SK-N-SH (cell line): ENCODE measurements around the gene ABCB6. TPM values are rescaled to one million over a fixed set of nuclear protein-coding genes. Genes with fewer than 3 reads are reported as not detected.

ENCODE experiments used
- CTCF ChIA-PET: fragments of 300-600, 350-600 bp; formaldehyde crosslinking; extraction: SDS; loops from one replicate; lab custom pipeline; 2021; lab: Yijun Ruan, JAX
- POLR2A ChIA-PET: fragments of 350-600 bp; sonication (Branson Sonifier 250); formaldehyde crosslinking; extraction: SDS; loops from one replicate; lab custom pipeline; 2020; ENCODE audit warnings: antibody characterized with exemption, inconsistent platforms; lab: Yijun Ruan, JAX
- DNase-seq: peaks from one replicate; pipeline ENCODE4 v3.0.0; 2012
- H2AFZ ChIP-seq: fragments of 200-600 bp; sonication (generic); 2 replicates; pipeline ENCODE4 v1.8.1; 2016; ENCODE audit warnings: antibody characterized with exemption, mild to moderate bottlenecking, low read depth
- H3F3A ChIP-seq: fragments of 200-600 bp; sonication (generic); replicated peaks from 2 replicates; pipeline ENCODE3; 2016; ENCODE audit warnings: antibody characterized with exemption, mild to moderate bottlenecking; ENCODE audit not compliant: insufficient read depth
- H3K27ac ChIP-seq, 2 experiments: fragments of 200-500 bp in 1 of 2; fragments of 200-600 bp in 1 of 2; sonication (Bioruptor generic) in 1 of 2; sonication (generic), shearing (Covaris generic) in 1 of 2; 2 replicates each; pipeline versions ENCODE4 v1.5.1 to v1.6.1; 2014 to 2016; ENCODE audit warnings: low read depth in 2 of 2, inconsistent platforms in 1 of 2, low read length in 1 of 2, mild to moderate bottlenecking in 1 of 2, mixed read lengths in 1 of 2
- H3K27me3 ChIP-seq: fragments of 200-600 bp; sonication (generic), shearing (Covaris generic); 2 replicates; pipeline ENCODE4 v1.6.1; 2016; ENCODE audit warnings: mixed run types; ENCODE audit not compliant: insufficient read depth
- H3K36me3 ChIP-seq, 2 experiments: fragments of 200-500 bp in 1 of 2; fragments of 200-600 bp in 1 of 2; sonication (Bioruptor generic) in 1 of 2; sonication (generic) in 1 of 2; replicated peaks in 1 of 2; 2 replicates each; pipeline versions ENCODE3 to v1.5.1; 2014 to 2016; ENCODE audit warnings: low read length in 1 of 2, mild to moderate bottlenecking in 1 of 2; ENCODE audit not compliant: insufficient read depth in 2 of 2, control insufficient read depth in 1 of 2
- H3K4me1 ChIP-seq, 2 experiments: fragments of 200-500 bp in 1 of 2; fragments of 200-600 bp in 1 of 2; sonication (Bioruptor generic) in 1 of 2; sonication (generic), shearing (Covaris generic) in 1 of 2; 2 replicates each; pipeline versions ENCODE4 v1.5.1 to v1.6.1; 2014 to 2016; ENCODE audit warnings: low read depth in 1 of 2, low read length in 1 of 2, mixed run types in 1 of 2; ENCODE audit not compliant: insufficient read depth in 2 of 2, control insufficient read depth in 1 of 2
- H3K4me2 ChIP-seq: fragments of 200-600 bp; sonication (generic), shearing (Covaris generic); 2 replicates; pipeline ENCODE4 v1.6.1; 2017; ENCODE audit warnings: mixed run types
- H3K4me3 ChIP-seq, 2 experiments: fragments of 200-500 bp in 1 of 2; fragments of 200-600 bp in 1 of 2; sonication (Bioruptor generic) in 1 of 2; sonication (generic), shearing (Covaris generic) in 1 of 2; 2 replicates each; pipeline versions ENCODE4 v1.5.1 to v1.8.1; 2014 to 2016; ENCODE audit warnings: low read depth in 2 of 2, inconsistent platforms in 1 of 2, low read length in 1 of 2, mild to moderate bottlenecking in 1 of 2, mixed read lengths in 1 of 2, moderate library complexity in 1 of 2
- H3K79me2 ChIP-seq: fragments of 200-600 bp; sonication (generic); 2 replicates; pipeline ENCODE4 v1.8.1; 2017; ENCODE audit warnings: mild to moderate bottlenecking; ENCODE audit not compliant: insufficient read depth
- H3K9ac ChIP-seq: fragments of 200-600 bp; sonication (generic); 2 replicates; pipeline ENCODE4 v1.6.1; 2017; ENCODE audit warnings: mixed run types
- H3K9me2 ChIP-seq: fragments of 200-600 bp; sonication (generic); 2 replicates; pipeline ENCODE4 v1.6.1; 2017; ENCODE audit warnings: mixed run types
- H3K9me3 ChIP-seq: fragments of 200-600 bp; sonication (generic); 2 replicates; pipeline ENCODE4 v1.6.1; 2017; ENCODE audit warnings: mixed run types, mild to moderate bottlenecking, moderate library complexity
- H4K20me1 ChIP-seq: fragments of 200-600 bp; sonication (generic); 2 replicates; pipeline ENCODE4 v1.6.1; 2017; ENCODE audit warnings: mild to moderate bottlenecking, mixed run types; ENCODE audit not compliant: insufficient read depth
- EP300 ChIP-seq, 2 experiments: IDR thresholded peaks; 2 replicates each; pipeline versions ENCODE4 v1.4.0 to v1.6.1; 2012; ENCODE audit warnings: borderline replicate concordance in 1 of 2, low read depth in 1 of 2, low read length in 1 of 2
- EZH2phosphoT487 ChIP-seq: fragments of 200-600 bp; sonication (generic); IDR thresholded peaks from 2 replicates; pipeline ENCODE4 v1.6.1; 2017; ENCODE audit warnings: low read depth, mixed run types, mild to moderate bottlenecking, antibody characterized with exemption, moderate library complexity, borderline replicate concordance
- FOXM1 ChIP-seq: IDR thresholded peaks from 2 replicates; pipeline ENCODE4 v1.4.0; 2012; ENCODE audit warnings: low read depth, mild to moderate bottlenecking
- JUND ChIP-seq: IDR thresholded peaks from 2 replicates; pipeline ENCODE4 v1.4.0; 2012
- POLR2AphosphoS5 ChIP-seq: IDR thresholded peaks from 2 replicates; pipeline ENCODE4 v1.6.1; 2012; ENCODE audit warnings: low read depth, low read length
- RAD21 ChIP-seq: IDR thresholded peaks from 2 replicates; pipeline ENCODE4 v1.6.1; 2012; ENCODE audit warnings: mild to moderate bottlenecking, low read length
- RCOR1 ChIP-seq: fragments of 150-350 bp; IDR thresholded peaks from 2 replicates; pipeline ENCODE4 v1.6.1; 2017; ENCODE audit warnings: antibody characterized with exemption, low read length
- RXRA ChIP-seq: IDR thresholded peaks from 2 replicates; pipeline ENCODE4 v1.4.0; 2012; ENCODE audit warnings: low read depth, mild to moderate bottlenecking, borderline replicate concordance
- SMC3 ChIP-seq: IDR thresholded peaks from 2 replicates; pipeline ENCODE4 v1.6.1; 2012; ENCODE audit warnings: low read depth, low read length, improper control_type of control experiment
- TEAD4 ChIP-seq: IDR thresholded peaks from 2 replicates; pipeline ENCODE4 v1.4.0; 2012; ENCODE audit warnings: mild to moderate bottlenecking, borderline replicate concordance; ENCODE audit not compliant: insufficient read depth
- WGBS: methylation state at CpG from one replicate; pipeline ENCODE4 v1.1.6; 2017; ENCODE audit warnings: low lambda C conversion rate; 5-methylcytosine and 5-hydroxymethylcytosine counted together
- polyA plus RNA-seq, 3 experiments: library from polyadenylated mRNA; depleted of rRNA; stranded (reverse); fragments of >200 nt; gene quantifications; 2 replicates each; pipeline ENCODE4 v1.2.3, GENCODE V29; 2012
- TF ChIP-seq, protein P1 (sequence below): fragments of 150-350 bp; IDR thresholded peaks from 2 replicates; pipeline ENCODE4 v1.6.1; 2017; ENCODE audit warnings: antibody characterized with exemption, low read length, low read depth, borderline replicate concordance
- TF ChIP-seq, protein P2 (sequence below): IDR thresholded peaks from 2 replicates; pipeline ENCODE4 v1.4.0; 2012; ENCODE audit warnings: low read depth, borderline replicate concordance
- TF ChIP-seq, protein P3 (sequence below): IDR thresholded peaks from 2 replicates; pipeline ENCODE4 v1.4.0; 2012; ENCODE audit warnings: low read depth, borderline replicate concordance
- TF ChIP-seq, protein P4 (sequence below): IDR thresholded peaks from 2 replicates; pipeline ENCODE4; 2012

The ABCB6 gene
- polyA plus RNA-seq, 1 of the 3 experiments (the other 2 are of a cell fraction) = 27.4 TPM

DNA sequence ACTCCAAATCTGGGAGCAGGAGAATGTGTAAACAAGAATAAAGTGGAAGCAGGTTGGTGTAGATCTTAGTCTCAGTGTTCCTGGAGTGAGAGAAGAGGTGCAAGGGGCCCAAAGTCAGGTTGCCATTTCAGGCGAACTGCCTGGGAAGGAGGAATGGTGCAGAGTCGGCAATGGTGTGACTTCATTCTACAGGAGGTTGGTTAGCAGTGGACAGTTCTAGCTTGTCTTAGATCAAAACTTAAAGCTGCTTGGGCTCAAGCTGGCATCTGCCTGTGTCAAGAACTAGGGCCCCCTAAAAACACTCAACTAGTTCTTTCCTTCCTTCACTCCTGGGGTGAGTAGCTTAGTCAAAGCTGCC, 30.1 kb upstream of the ABCB6 start:
- peaks cover 19 to 36% of the 10 kb centered on the region in 2 experiments for H3K4me1 ChIP-seq
- H3K4me3 ChIP-seq = no peak overlapping the region
- 0 out of 2 replicates have a peak, but pooled peaks cover 7% of the 10 kb centered on the region for H3K27me3 ChIP-seq
- WGBS = 61% methylated on average over 2 of the region's 2 CpGs
- H4K20me1 ChIP-seq = no peaks in the 10 kb centered on the region
- CTCF ChIA-PET = interaction anchor here (0.9 to 3.5 kb wide), 7 partner anchors 18 to 129 kb away, joined by 3 to 19 read pairs (median 5); no protein-coding TSS in a partner anchor
- H3K9me3 ChIP-seq = no peaks in the 10 kb centered on the region
- POLR2A ChIA-PET = interaction anchor here (1.3 kb wide), 1 partner anchor 579 kb away, joined by 3 read pairs; no protein-coding TSS in a partner anchor
- H2AFZ ChIP-seq = no peak overlapping the region
- no peak overlapping the region; the same call in 1 of the 2 replicates for H3K9ac ChIP-seq
- peak overlapping the region in 1 of 2 experiments; percentile 56; a peak in 1 of 4 replicates for H3K27ac ChIP-seq
- H3K9me2 ChIP-seq = no peaks in the 10 kb centered on the region
- peaks cover 19% of the 10 kb centered on the region for H3F3A ChIP-seq
- H3K79me2 ChIP-seq = peaks cover 20% of the 10 kb centered on the region
- H3K4me2 ChIP-seq = peak overlapping the region; percentile 34; the same call in 1 of the 2 replicates
- TF ChIP-seq, protein P1, sequence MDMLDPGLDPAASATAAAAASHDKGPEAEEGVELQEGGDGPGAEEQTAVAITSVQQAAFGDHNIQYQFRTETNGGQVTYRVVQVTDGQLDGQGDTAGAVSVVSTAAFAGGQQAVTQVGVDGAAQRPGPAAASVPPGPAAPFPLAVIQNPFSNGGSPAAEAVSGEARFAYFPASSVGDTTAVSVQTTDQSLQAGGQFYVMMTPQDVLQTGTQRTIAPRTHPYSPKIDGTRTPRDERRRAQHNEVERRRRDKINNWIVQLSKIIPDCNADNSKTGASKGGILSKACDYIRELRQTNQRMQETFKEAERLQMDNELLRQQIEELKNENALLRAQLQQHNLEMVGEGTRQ = no peak
- TF ChIP-seq FOXM1 = no peak
- no peak for TF ChIP-seq RCOR1
- no peak for TF ChIP-seq EP300 (IDR thresholded peaks at IDR 0.05; ENCODE audit: borderline replicate concordance in 1 of 2, low read depth in 1 of 2, low read length in 1 of 2)
- no peak for TF ChIP-seq POLR2AphosphoS5
- no peak for TF ChIP-seq SMC3
- no peak for TF ChIP-seq JUND
- TF ChIP-seq, protein P2, sequence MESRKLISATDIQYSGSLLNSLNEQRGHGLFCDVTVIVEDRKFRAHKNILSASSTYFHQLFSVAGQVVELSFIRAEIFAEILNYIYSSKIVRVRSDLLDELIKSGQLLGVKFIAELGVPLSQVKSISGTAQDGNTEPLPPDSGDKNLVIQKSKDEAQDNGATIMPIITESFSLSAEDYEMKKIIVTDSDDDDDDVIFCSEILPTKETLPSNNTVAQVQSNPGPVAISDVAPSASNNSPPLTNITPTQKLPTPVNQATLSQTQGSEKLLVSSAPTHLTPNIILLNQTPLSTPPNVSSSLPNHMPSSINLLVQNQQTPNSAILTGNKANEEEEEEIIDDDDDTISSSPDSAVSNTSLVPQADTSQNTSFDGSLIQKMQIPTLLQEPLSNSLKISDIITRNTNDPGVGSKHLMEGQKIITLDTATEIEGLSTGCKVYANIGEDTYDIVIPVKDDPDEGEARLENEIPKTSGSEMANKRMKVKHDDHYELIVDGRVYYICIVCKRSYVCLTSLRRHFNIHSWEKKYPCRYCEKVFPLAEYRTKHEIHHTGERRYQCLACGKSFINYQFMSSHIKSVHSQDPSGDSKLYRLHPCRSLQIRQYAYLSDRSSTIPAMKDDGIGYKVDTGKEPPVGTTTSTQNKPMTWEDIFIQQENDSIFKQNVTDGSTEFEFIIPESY = no peak
- H3K36me3 ChIP-seq = peaks cover 6 to 16% of the 10 kb centered on the region in 2 experiments
- DNase-seq = no peak

DNA sequence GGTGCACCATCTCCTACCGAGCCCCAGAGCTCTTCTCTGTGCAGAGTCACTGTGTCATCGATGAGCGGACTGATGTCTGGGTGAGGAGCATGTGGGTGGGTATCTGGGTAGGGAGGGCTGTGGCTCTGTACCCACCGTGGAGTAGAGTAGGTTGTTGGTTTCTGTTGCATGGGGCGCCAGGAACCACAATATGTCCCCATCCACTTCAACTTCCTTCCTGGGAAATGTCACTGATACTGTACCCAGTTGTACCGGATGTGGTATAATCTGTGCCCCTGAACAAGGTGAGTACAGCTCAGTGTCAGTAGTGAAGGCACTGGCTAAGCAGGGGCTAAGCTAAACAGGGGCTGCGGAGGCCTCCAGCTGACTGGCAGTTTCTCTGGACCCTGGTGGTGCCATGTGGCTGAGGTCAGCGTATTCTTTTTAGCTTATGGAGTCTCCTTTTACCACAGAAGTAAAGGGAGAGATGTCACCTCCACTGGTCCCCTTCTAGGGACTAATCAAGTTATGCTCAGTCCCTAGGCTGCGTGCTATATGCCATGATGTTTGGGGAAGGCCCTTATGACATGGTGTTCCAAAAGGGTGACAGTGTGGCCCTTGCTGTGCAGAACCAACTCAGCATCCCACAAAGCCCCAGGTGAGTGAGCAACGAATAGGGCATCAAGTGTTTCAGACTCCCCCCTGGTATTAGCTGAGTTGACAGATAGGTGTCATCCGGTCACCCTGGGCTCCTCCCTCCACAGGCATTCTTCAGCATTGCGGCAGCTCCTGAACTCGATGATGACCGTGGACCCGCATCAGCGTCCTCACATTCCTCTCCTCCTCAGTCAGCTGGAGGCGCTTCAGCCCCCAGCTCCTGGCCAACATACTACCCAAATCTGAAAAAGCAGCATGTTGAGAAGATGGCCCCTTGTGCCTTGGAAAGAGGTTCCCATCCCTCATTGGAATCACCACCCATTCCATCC, 29.2 kb upstream of the ABCB6 start:
- Histone ChIP-seq H3K27me3 (0 out of 2 replicates have a peak, but pooled peaks cover 3% of the 10 kb centered on the region), H3K4me3 (no peak overlapping the region), H3K9me2 (no peaks in the 10 kb centered on the region), H3F3A (peaks cover 19% of the 10 kb centered on the region), H3K9ac (no peak overlapping the region), H3K36me3 (peaks cover 6 to 16% of the 10 kb centered on the region in 2 experiments), H3K79me2 (peaks cover 20% of the 10 kb centered on the region), H3K9me3 (no peaks in the 10 kb centered on the region), H3K27ac (no peak overlapping the region), H3K4me2 (no peak overlapping the region; the same call in 1 of the 2 replicates), H3K4me1 (peaks cover 19 to 28% of the 10 kb centered on the region in 2 experiments), H2AFZ (no peak overlapping the region), H4K20me1 (no peaks in the 10 kb centered on the region)
- 92% methylated on average over 13 of the region's 17 CpGs for WGBS
- no peak for DNase-seq
- ChIA-PET CTCF (interaction anchor here (1.1 to 3.5 kb wide), 7 partner anchors 17 to 77 kb away, joined by 3 to 19 read pairs (median 5); no protein-coding TSS in a partner anchor), POLR2A (interaction anchor here (1.3 kb wide), 1 partner anchor 579 kb away, joined by 3 read pairs; no protein-coding TSS in a partner anchor)
- TF ChIP-seq, protein P2 = no peak
- TF ChIP-seq, protein P3, sequence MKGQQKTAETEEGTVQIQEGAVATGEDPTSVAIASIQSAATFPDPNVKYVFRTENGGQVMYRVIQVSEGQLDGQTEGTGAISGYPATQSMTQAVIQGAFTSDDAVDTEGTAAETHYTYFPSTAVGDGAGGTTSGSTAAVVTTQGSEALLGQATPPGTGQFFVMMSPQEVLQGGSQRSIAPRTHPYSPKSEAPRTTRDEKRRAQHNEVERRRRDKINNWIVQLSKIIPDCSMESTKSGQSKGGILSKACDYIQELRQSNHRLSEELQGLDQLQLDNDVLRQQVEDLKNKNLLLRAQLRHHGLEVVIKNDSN = no peak
- TF ChIP-seq RXRA = no peak
- no peak for TF ChIP-seq RAD21
- no peak for TF ChIP-seq POLR2AphosphoS5
- TF ChIP-seq, protein P4, sequence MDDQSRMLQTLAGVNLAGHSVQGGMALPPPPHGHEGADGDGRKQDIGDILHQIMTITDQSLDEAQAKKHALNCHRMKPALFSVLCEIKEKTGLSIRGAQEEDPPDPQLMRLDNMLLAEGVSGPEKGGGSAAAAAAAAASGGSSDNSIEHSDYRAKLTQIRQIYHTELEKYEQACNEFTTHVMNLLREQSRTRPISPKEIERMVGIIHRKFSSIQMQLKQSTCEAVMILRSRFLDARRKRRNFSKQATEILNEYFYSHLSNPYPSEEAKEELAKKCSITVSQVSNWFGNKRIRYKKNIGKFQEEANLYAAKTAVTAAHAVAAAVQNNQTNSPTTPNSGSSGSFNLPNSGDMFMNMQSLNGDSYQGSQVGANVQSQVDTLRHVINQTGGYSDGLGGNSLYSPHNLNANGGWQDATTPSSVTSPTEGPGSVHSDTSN = no peak
- TF ChIP-seq TEAD4 = no peak
- TF ChIP-seq, protein P1 = no peak
- no peak for TF ChIP-seq EZH2phosphoT487
- no peak for TF ChIP-seq RCOR1
